Measurements from ENCODE around the gene PCDH17.

Gene PCDH17

GRCh38 chr13:57739089-57739488 is 107.5 kb downstream of the PCDH17 start:
- no peaks in the 10 kb centered on the region for H3K27me3 ChIP-seq (ENCODE audit: insufficient read depth, insufficient read length)
- no peaks in the 10 kb centered on the region for H3K9me3 ChIP-seq (ENCODE audit: insufficient read depth, low read length)
- H3K4me3 ChIP-seq (ENCODE audit: insufficient read length, low read depth) = no peak overlapping the region
- no peak for DNase-seq (ENCODE audit: low read depth, low spot score)
- no peaks in the 10 kb centered on the region for H3K36me3 ChIP-seq (ENCODE audit: insufficient read depth, insufficient read length, low read length)
- no peaks in the 10 kb centered on the region for H3K4me1 ChIP-seq (ENCODE audit: insufficient read depth, insufficient read length)
- TF ChIP-seq YY1 (IDR thresholded peaks at IDR 0.05; ENCODE audit: insufficient read depth, insufficient read length) (no peak), SUZ12 (IDR thresholded peaks at IDR 0.05; ENCODE audit: extremely low read depth, insufficient read depth, insufficient read length) (no peak), ZNF274 (IDR thresholded peaks at IDR 0.05; ENCODE audit: low read depth, low read length) (no peak)
- H3K9ac ChIP-seq (ENCODE audit: insufficient read length, low read depth) = no peak overlapping the region

GRCh38 chr13:57739543-57740190 is 108.1 kb downstream of the PCDH17 start:
- Histone ChIP-seq H3K9ac (ENCODE audit: insufficient read length, low read depth) (no peak overlapping the region), H3K9me3 (ENCODE audit: insufficient read depth, low read length) (no peaks in the 10 kb centered on the region), H3K36me3 (ENCODE audit: insufficient read depth, insufficient read length, low read length) (no peaks in the 10 kb centered on the region), H3K4me1 (ENCODE audit: insufficient read depth, insufficient read length) (no peaks in the 10 kb centered on the region), H3K4me3 (ENCODE audit: insufficient read length, low read depth) (no peak overlapping the region), H3K27me3 (ENCODE audit: insufficient read depth, insufficient read length) (no peaks in the 10 kb centered on the region)
- no peak for DNase-seq (ENCODE audit: low read depth, low spot score)
- no peak for TF ChIP-seq SUZ12 (IDR thresholded peaks at IDR 0.05; ENCODE audit: extremely low read depth, insufficient read depth, insufficient read length)
- no peak for TF ChIP-seq ZNF274 (IDR thresholded peaks at IDR 0.05; ENCODE audit: low read depth, low read length)
- TF ChIP-seq YY1 (IDR thresholded peaks at IDR 0.05; ENCODE audit: insufficient read depth, insufficient read length) = no peak

GRCh38 chr13:57740719-57741118 is 109.2 kb downstream of the PCDH17 start:
- TF ChIP-seq SUZ12 (IDR thresholded peaks at IDR 0.05; ENCODE audit: extremely low read depth, insufficient read depth, insufficient read length) = no peak
- no peak for TF ChIP-seq ZNF274 (IDR thresholded peaks at IDR 0.05; ENCODE audit: low read depth, low read length)
- no peak for TF ChIP-seq YY1 (IDR thresholded peaks at IDR 0.05; ENCODE audit: insufficient read depth, insufficient read length)
- Histone ChIP-seq H3K36me3 (ENCODE audit: insufficient read depth, insufficient read length, low read length) (no peaks in the 10 kb centered on the region), H3K9me3 (ENCODE audit: insufficient read depth, low read length) (no peaks in the 10 kb centered on the region), H3K4me3 (ENCODE audit: insufficient read length, low read depth) (no peak overlapping the region), H3K4me1 (ENCODE audit: insufficient read depth, insufficient read length) (no peaks in the 10 kb centered on the region), H3K9ac (ENCODE audit: insufficient read length, low read depth) (no peak overlapping the region), H3K27me3 (ENCODE audit: insufficient read depth, insufficient read length) (no peaks in the 10 kb centered on the region)
- DNase-seq (ENCODE audit: low read depth, low spot score) = no peak

- no peaks in the 10 kb centered on the region for H3K36me3 ChIP-seq (ENCODE audit: insufficient read depth, insufficient read length, low read length)
- no peak overlapping the region for H3K4me3 ChIP-seq (ENCODE audit: insufficient read length, low read depth)
- H3K9ac ChIP-seq (ENCODE audit: insufficient read length, low read depth) = no peak overlapping the region
- no peak for DNase-seq (ENCODE audit: low read depth, low spot score)
- no peaks in the 10 kb centered on the region for H3K4me1 ChIP-seq (ENCODE audit: insufficient read depth, insufficient read length)
- no peaks in the 10 kb centered on the region for H3K27me3 ChIP-seq (ENCODE audit: insufficient read depth, insufficient read length)
- TF ChIP-seq SUZ12 (IDR thresholded peaks at IDR 0.05; ENCODE audit: extremely low read depth, insufficient read depth, insufficient read length) (no peak), ZNF274 (IDR thresholded peaks at IDR 0.05; ENCODE audit: low read depth, low read length) (no peak)
- no peaks in the 10 kb centered on the region for H3K9me3 ChIP-seq (ENCODE audit: insufficient read depth, low read length)
These were observed 116.6 kb downstream of the PCDH17 start for GRCh38 chr13:57748096-57748495.

DNA sequence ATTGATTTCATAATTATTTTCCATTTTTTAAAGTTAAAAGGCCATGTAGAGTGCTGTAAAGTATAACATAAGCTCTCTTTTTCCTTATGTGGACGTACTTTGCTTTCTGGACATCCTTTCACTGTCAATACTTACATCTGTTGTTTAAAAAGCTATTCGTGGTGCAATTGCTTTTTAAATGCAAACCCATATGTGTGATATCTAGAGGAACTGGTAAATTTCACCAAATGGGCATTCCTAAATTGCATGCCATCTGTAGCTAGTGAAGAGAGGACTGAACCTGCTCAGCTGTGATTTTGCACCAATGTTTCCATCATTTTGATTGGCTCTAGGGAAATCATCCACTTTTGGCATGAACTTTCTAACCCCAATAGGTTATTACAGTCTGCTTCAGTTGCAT is 129.4 kb downstream of the PCDH17 start:
- Histone ChIP-seq H3K4me1 (ENCODE audit: insufficient read depth, insufficient read length) (no peaks in the 10 kb centered on the region), H3K36me3 (ENCODE audit: insufficient read depth, insufficient read length, low read length) (no peaks in the 10 kb centered on the region), H3K4me3 (ENCODE audit: insufficient read length, low read depth) (no peak overlapping the region), H3K9me3 (ENCODE audit: insufficient read depth, low read length) (no peaks in the 10 kb centered on the region), H3K9ac (ENCODE audit: insufficient read length, low read depth) (no peak overlapping the region), H3K27me3 (ENCODE audit: insufficient read depth, insufficient read length) (no peaks in the 10 kb centered on the region)
- DNase-seq (ENCODE audit: low read depth, low spot score) = no peak
- TF ChIP-seq ZNF274 (IDR thresholded peaks at IDR 0.05; ENCODE audit: low read depth, low read length) = no peak
- TF ChIP-seq SUZ12 (IDR thresholded peaks at IDR 0.05; ENCODE audit: extremely low read depth, insufficient read depth, insufficient read length) = no peak
- TF ChIP-seq YY1 (IDR thresholded peaks at IDR 0.05; ENCODE audit: insufficient read depth, insufficient read length) = no peak

DNA sequence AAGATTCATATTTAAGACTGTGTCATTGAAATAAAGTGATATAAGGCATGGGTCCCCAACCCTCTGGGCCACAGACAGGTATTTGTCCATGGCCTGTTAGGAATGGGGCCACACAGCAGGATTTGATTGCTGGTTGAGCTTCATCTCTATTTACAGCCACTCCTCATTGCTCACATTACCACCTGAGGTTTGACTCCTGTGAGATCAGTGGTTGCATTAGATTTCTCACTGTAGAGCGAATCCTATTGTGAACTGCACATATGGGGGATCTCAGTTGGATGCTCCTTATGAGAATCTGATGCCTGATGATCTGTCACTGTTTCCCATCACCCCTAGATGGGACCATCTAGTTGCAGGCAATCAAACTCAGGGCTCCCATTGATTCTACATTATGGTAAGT is 132.1 kb downstream of the PCDH17 start:
- DNase-seq (ENCODE audit: low read depth, low spot score) = no peak
- no peaks in the 10 kb centered on the region for H3K27me3 ChIP-seq (ENCODE audit: insufficient read depth, insufficient read length)
- no peaks in the 10 kb centered on the region for H3K4me1 ChIP-seq (ENCODE audit: insufficient read depth, insufficient read length)
- TF ChIP-seq YY1 (IDR thresholded peaks at IDR 0.05; ENCODE audit: insufficient read depth, insufficient read length) = no peak
- no peak for TF ChIP-seq SUZ12 (IDR thresholded peaks at IDR 0.05; ENCODE audit: extremely low read depth, insufficient read depth, insufficient read length)
- TF ChIP-seq ZNF274 (IDR thresholded peaks at IDR 0.05; ENCODE audit: low read depth, low read length) = no peak
- no peak overlapping the region for H3K4me3 ChIP-seq (ENCODE audit: insufficient read length, low read depth)
- no peaks in the 10 kb centered on the region for H3K9me3 ChIP-seq (ENCODE audit: insufficient read depth, low read length)
- no peaks in the 10 kb centered on the region for H3K36me3 ChIP-seq (ENCODE audit: insufficient read depth, insufficient read length, low read length)
- H3K9ac ChIP-seq (ENCODE audit: insufficient read length, low read depth) = no peak overlapping the region
